ENCODE measurements around the gene ATP10B. TPM values are rescaled to one million over a fixed set of nuclear protein-coding genes. Genes with fewer than 3 reads are reported as not detected.

ATP10B gene
- total and polyA plus RNA-seq, 2 of the 8 experiments (the other 6 are each of a cell fraction or from before 2014, with no cell fraction given), result 0.06 to 0.11 TPM

DNA sequence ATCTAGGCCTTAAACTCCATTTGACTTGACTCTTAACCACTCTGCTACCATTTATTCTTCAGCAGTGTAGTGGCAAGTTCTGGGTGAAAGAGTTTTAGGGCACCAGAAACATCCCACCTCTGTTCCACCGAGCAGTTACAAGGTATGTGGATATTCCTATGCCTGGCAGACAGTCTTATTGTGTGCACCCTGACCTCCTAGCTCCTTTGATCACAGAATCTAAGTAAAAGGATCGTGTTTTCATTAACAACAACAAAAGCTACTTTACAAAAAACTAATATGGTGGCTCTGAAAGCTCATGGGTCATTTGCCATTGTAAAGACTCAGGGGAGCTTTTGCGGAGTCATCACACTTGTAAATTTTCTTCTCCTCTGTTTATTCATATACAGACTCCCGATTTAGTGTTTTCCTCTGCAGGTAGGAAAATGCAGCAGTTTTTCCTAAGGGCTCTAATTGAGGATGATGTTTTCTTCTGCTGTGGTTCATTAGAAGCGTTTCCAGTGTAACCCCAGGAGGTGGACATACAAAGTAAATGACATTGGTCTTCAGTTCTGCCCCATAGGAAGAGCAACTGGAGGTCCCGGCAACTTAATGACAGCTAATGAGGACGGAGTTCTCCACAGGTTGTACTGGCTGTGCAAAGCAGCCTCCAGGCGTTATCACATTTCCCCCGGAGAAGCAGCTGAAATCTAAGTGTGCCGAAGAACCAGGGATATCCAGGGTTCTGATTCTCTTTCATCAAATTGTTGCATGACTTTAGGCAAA is 78.2 kb downstream of the ATP10B start:
- Histone ChIP-seq H3K23me2 (ENCODE audit: low read depth, low read length) (no peaks in the 10 kb centered on the region; the same call in 1 of the 2 replicates), H3K27ac (ENCODE audit: low read depth, low read length) (no peak overlapping the region), H3K56ac (replicated peaks; ENCODE audit: insufficient read length, low read depth, low read length) (no peak overlapping the region), H3K18ac (ENCODE audit: extremely low read depth, low read length) (no peak overlapping the region), H2BK120ac (replicated peaks; ENCODE audit: low read depth, low read length) (no peak overlapping the region), H3K36me3 (ENCODE audit: control insufficient read depth in 2 of 4, insufficient read depth in 4 of 4, low read length in 3 of 4) (no peaks in the 10 kb centered on the region), H3K9me3 (ENCODE audit: insufficient read depth in 2 of 2, low read depth in 1 of 2, low read length in 1 of 2) (no peaks in the 10 kb centered on the region), H4K91ac (replicated peaks; ENCODE audit: insufficient read length, low read length) (no peak overlapping the region), H3K4me3 (ENCODE audit: extremely low read depth in 1 of 4, insufficient read depth in 2 of 4, low read depth in 3 of 4, low read length in 4 of 4) (no peak overlapping the region), H2AK5ac (ENCODE audit: low read depth, low read length) (no peak overlapping the region), H4K8ac (ENCODE audit: extremely low read depth, insufficient read depth, low read length) (no peak overlapping the region), H4K5ac (ENCODE audit: insufficient read length, low read depth, low read length) (no peak overlapping the region), H2BK15ac (ENCODE audit: low read length) (no peak overlapping the region), H3K27me3 (replicated peaks in 1 of 4; ENCODE audit: control insufficient read depth in 3 of 4, extremely low read depth in 1 of 4, insufficient read depth in 3 of 4, low read length in 3 of 4) (no peaks in the 10 kb centered on the region), H3K4me2 (ENCODE audit: insufficient read depth in 1 of 2, low read depth in 2 of 2, low read length in 2 of 2) (no peak overlapping the region), H2BK5ac (ENCODE audit: low read depth, low read length) (no peak overlapping the region), H3K9ac (replicated peaks in 1 of 4; ENCODE audit: extremely low read depth in 1 of 4, low read depth in 3 of 4, low read length in 3 of 4) (no peak overlapping the region), H4K20me1 (replicated peaks in 1 of 2; ENCODE audit: control insufficient read depth in 1 of 2, insufficient read depth in 2 of 2, low read length in 2 of 2) (no peaks in the 10 kb centered on the region), H3K14ac (ENCODE audit: insufficient read length) (no peak overlapping the region), H2BK12ac (ENCODE audit: low read depth, low read length) (no peak overlapping the region), H3K4ac (replicated peaks; ENCODE audit: insufficient read length, low read depth, low read length) (no peak overlapping the region), H3K79me1 (ENCODE audit: low read depth, low read length) (no peaks in the 10 kb centered on the region), H2BK20ac (ENCODE audit: low read length) (no peak overlapping the region), H3K23ac (ENCODE audit: insufficient read length) (no peak overlapping the region), H2AFZ (ENCODE audit: low read length) (no peak overlapping the region), H3K79me2 (ENCODE audit: control insufficient read depth in 1 of 2, insufficient read depth in 2 of 2, low read length in 2 of 2) (no peaks in the 10 kb centered on the region), H3K4me1 (replicated peaks in 1 of 4; ENCODE audit: control insufficient read depth in 3 of 4, insufficient read depth in 4 of 4, low read length in 3 of 4) (peaks cover 5 to 12% (median 9%) of the 10 kb centered on the region in 4 experiments; a peak in 6 of 7 replicates)
- no peak for DNase-seq (ENCODE audit: low read depth in 1 of 2, low spot score in 2 of 2)
- no peak for TF ChIP-seq PHF8 (conservative IDR thresholded peaks at IDR 0.05; ENCODE audit: low read depth, low read length)
- TF ChIP-seq MAFK (IDR thresholded peaks at IDR 0.05; ENCODE audit: low read depth, low read length), result no peak
- TF ChIP-seq SP2 (IDR thresholded peaks at IDR 0.05; ENCODE audit: low read length), result no peak
- POLR2A ChIA-PET (ENCODE audit: partially characterized antibody), result no interaction called here
- FAIRE-seq, result no peak
- CTCF ChIA-PET (ENCODE audit: partially characterized antibody), result interaction anchor here (0.8 to 3.1 kb wide), 4 partner anchors 13 to 770 kb away, joined by 3 to 15 read pairs (median 3); no protein-coding TSS in a partner anchor
- 73% methylated on average over 10 of the region's 10 CpGs; no CpG with 5 or more reads in 1 of the 2 experiments for WGBS, 2 experiments (ENCODE audit: extremely low coverage in 1 of 2, insufficient coverage in 1 of 2, insufficient read length in 1 of 2, insufficient replicate concordance in 2 of 2, low coverage in 1 of 2, low lambda C conversion rate in 2 of 2, missing lambda C conversion rate in 1 of 2)

All from H1 (cell line).